Keratinocyte (primary cell): ENCODE measurements around the gene KCNJ6. TPM values are rescaled to one million over a fixed set of nuclear protein-coding genes. Genes with fewer than 3 reads are reported as not detected.

Experiments used
- DNase-seq: peaks from one replicate; pipeline ENCODE4 v3.0.0-alpha.2; 2011; ENCODE audit warnings: low read depth, missing footprints, low spot score
- FAIRE-seq: peaks from 2 replicates; lab custom pipeline; 2011; peaks lifted over from hg19 to GRCh38; lab: Jason Lieb, UNC
- H2AFZ ChIP-seq: 2 replicates; pipeline ENCODE4 v1.6.0; 2012; ENCODE audit warnings: low read length, control low read depth, inconsistent platforms; ENCODE audit not compliant: control insufficient read depth
- H3K27ac ChIP-seq: 2 replicates; pipeline ENCODE4 v1.5.1; 2011; ENCODE audit warnings: low read length; ENCODE audit not compliant: control insufficient read depth, insufficient read depth
- H3K27me3 ChIP-seq: 3 replicates; pipeline ENCODE4 v1.6.0; 2011; ENCODE audit warnings: low read length; ENCODE audit not compliant: control insufficient read depth, insufficient read depth; ENCODE audit errors: extremely low read depth
- H3K36me3 ChIP-seq, 2 experiments: 2 replicates in 1 of 2; 3 replicates in 1 of 2; pipeline ENCODE4 v1.5.1; 2011; ENCODE audit warnings: low read length in 2 of 2, mild to moderate bottlenecking in 1 of 2; ENCODE audit not compliant: control insufficient read depth in 2 of 2, insufficient read depth in 2 of 2; ENCODE audit errors: extremely low read depth in 1 of 2
- H3K4me1 ChIP-seq: 3 replicates; pipeline ENCODE4 v1.5.1; 2011; ENCODE audit warnings: low read length; ENCODE audit not compliant: control insufficient read depth, insufficient read depth; ENCODE audit errors: extremely low read depth
- H3K4me2 ChIP-seq: 3 replicates; pipeline ENCODE4 v1.6.0; 2011; ENCODE audit warnings: low read depth, low read length; ENCODE audit not compliant: control insufficient read depth, insufficient read depth; ENCODE audit errors: extremely low read depth
- H3K4me3 ChIP-seq, 3 experiments: fragments of 200-600 bp in 1 of 3; sonication (generic) in 1 of 3; 2 replicates in 2 of 3; 3 replicates in 1 of 3; pipeline ENCODE4 v1.5.1; 2011 to 2016; ENCODE audit warnings: low read length in 3 of 3, mild to moderate bottlenecking in 3 of 3, control low read depth in 2 of 3, inconsistent platforms in 1 of 3, low read depth in 1 of 3, mixed read lengths in 1 of 3, mixed run types in 1 of 3, moderate library complexity in 1 of 3; ENCODE audit not compliant: control insufficient read depth in 2 of 3, insufficient read depth in 2 of 3; ENCODE audit errors: extremely low read depth in 1 of 3
- H3K79me2 ChIP-seq: 2 replicates; pipeline ENCODE4 v1.6.0; 2012; ENCODE audit warnings: low read length; ENCODE audit not compliant: control insufficient read depth, insufficient read depth
- H3K9ac ChIP-seq: 3 replicates; pipeline ENCODE4 v1.6.0; 2011; ENCODE audit warnings: low read length; ENCODE audit not compliant: control insufficient read depth, insufficient read depth; ENCODE audit errors: extremely low read depth
- H3K9me1 ChIP-seq: 3 replicates; pipeline ENCODE4 v1.6.0; 2011; ENCODE audit warnings: low read length; ENCODE audit not compliant: control insufficient read depth, insufficient read depth; ENCODE audit errors: extremely low read depth
- H3K9me3 ChIP-seq: 2 replicates; pipeline ENCODE4 v1.5.1; 2012; ENCODE audit warnings: low read depth, low read length; ENCODE audit not compliant: control insufficient read depth
- H4K20me1 ChIP-seq: 3 replicates; pipeline ENCODE4 v1.6.0; 2011; ENCODE audit warnings: low read length; ENCODE audit not compliant: control insufficient read depth, insufficient read depth; ENCODE audit errors: extremely low read depth
- EZH2 ChIP-seq: IDR thresholded peaks from one replicate; pipeline ENCODE4 v1.6.1; 2012; ENCODE audit warnings: inconsistent platforms, mild to moderate bottlenecking, low read length, moderate library complexity
- dilution Hi-C: fragments of 300-500 bp; cut with MboI; formaldehyde crosslinking; loops from one replicate; pipeline ENCODE4 v1.7.0; 2020; ENCODE audit warnings: low sequenced_read_pairs; ENCODE audit not compliant: extremely low pct_ligation_motif_present
- polyA plus RNA-seq, 5 experiments: library from polyadenylated mRNA; depleted of rRNA in 3 of 5; stranded (reverse) in 3 of 5; stranded (forward) in 1 of 5; unstranded in 1 of 5; fragments of >200 nt; gene quantifications; 1 replicate in 1 of 5; 2 replicates in 3 of 5; 3 replicates in 1 of 5; pipeline versions ENCODE4 v1.2.1 to v1.2.3, GENCODE V29; 2011 to 2012; ENCODE audit warnings: missing spikeins in 2 of 5, low read depth in 1 of 5, low replicate concordance in 1 of 5
- TF ChIP-seq, protein P1 (sequence below), 3 experiments: IDR thresholded peaks in 1 of 3; conservative IDR thresholded peaks in 1 of 3; optimal IDR thresholded peaks in 1 of 3; 2 replicates in 2 of 3; 3 replicates in 1 of 3; pipeline versions ENCODE3 to v1.5.1; 2011; ENCODE audit warnings: low read length in 3 of 3, mild to moderate bottlenecking in 3 of 3, moderate library complexity in 2 of 3, control low read depth in 1 of 3, inconsistent platforms in 1 of 3; ENCODE audit not compliant: insufficient read depth in 2 of 3; ENCODE audit errors: extremely low read depth in 1 of 3

The KCNJ6 gene
- polyA plus RNA-seq, 1 donor (not counting 4 experiments of a cell fraction or from before 2014, with no cell fraction given): not detected

DNA sequence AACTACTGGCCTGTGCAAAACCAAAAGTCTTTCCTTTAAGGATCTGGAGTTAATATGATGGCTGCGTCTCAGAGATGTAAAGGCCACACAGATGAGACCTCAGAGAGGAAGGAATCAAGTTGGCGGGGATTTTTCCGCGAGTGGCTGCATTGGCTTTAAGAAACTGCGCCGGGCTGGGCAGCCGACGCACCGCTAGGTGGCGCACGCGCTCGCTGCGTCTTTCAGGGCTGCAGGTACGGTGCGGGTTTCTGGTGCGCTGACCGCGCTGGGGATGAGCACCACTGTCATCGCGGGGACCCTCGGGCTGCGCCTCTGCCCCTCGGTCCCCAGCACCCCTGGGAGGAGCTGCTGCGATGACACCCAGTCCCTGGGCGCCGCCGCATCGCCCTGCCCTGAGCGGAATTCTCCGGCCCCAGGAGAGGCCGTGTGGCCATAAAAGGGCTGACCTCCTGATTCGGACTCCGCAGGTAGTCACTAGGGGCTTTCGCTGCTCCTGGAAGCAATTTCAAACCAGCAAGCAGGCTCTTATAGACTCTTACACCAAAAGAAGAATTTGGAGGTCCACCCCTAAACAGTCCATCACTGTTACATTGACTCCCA is 241.0 kb downstream of the KCNJ6 start:
- H3K9me3 ChIP-seq: no peaks in the 10 kb centered on the region
- no peaks in the 10 kb centered on the region for H3K36me3 ChIP-seq
- peaks cover 14% of the 10 kb centered on the region for H3K27me3 ChIP-seq
- no peak overlapping the region for H3K9ac ChIP-seq
- H3K27ac ChIP-seq: no peak overlapping the region
- no peaks in the 10 kb centered on the region for H4K20me1 ChIP-seq
- peaks cover 8% of the 10 kb centered on the region for H3K4me1 ChIP-seq
- no peak overlapping the region for H2AFZ ChIP-seq
- TF ChIP-seq EZH2: no peak
- TF ChIP-seq, protein P1, sequence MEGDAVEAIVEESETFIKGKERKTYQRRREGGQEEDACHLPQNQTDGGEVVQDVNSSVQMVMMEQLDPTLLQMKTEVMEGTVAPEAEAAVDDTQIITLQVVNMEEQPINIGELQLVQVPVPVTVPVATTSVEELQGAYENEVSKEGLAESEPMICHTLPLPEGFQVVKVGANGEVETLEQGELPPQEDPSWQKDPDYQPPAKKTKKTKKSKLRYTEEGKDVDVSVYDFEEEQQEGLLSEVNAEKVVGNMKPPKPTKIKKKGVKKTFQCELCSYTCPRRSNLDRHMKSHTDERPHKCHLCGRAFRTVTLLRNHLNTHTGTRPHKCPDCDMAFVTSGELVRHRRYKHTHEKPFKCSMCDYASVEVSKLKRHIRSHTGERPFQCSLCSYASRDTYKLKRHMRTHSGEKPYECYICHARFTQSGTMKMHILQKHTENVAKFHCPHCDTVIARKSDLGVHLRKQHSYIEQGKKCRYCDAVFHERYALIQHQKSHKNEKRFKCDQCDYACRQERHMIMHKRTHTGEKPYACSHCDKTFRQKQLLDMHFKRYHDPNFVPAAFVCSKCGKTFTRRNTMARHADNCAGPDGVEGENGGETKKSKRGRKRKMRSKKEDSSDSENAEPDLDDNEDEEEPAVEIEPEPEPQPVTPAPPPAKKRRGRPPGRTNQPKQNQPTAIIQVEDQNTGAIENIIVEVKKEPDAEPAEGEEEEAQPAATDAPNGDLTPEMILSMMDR (optimal IDR thresholded peaks at IDR 0.05 in 1 of 3, IDR thresholded peaks at IDR 0.05 in 1 of 3, conservative IDR thresholded peaks at IDR 0.05 in 1 of 3; ENCODE audit: extremely low read depth in 1 of 3, insufficient read depth in 2 of 3, low read length in 3 of 3): peak; percentile 83 to 98 (median 93)
- peak; percentile 61 for FAIRE-seq
- no peak overlapping the region for H3K4me2 ChIP-seq
- dilution Hi-C loops: no loop called here
- DNase-seq: no peak
- H3K9me1 ChIP-seq: no peaks in the 10 kb centered on the region
- no peak overlapping the region for H3K4me3 ChIP-seq
- H3K79me2 ChIP-seq: no peaks in the 10 kb centered on the region

DNA sequence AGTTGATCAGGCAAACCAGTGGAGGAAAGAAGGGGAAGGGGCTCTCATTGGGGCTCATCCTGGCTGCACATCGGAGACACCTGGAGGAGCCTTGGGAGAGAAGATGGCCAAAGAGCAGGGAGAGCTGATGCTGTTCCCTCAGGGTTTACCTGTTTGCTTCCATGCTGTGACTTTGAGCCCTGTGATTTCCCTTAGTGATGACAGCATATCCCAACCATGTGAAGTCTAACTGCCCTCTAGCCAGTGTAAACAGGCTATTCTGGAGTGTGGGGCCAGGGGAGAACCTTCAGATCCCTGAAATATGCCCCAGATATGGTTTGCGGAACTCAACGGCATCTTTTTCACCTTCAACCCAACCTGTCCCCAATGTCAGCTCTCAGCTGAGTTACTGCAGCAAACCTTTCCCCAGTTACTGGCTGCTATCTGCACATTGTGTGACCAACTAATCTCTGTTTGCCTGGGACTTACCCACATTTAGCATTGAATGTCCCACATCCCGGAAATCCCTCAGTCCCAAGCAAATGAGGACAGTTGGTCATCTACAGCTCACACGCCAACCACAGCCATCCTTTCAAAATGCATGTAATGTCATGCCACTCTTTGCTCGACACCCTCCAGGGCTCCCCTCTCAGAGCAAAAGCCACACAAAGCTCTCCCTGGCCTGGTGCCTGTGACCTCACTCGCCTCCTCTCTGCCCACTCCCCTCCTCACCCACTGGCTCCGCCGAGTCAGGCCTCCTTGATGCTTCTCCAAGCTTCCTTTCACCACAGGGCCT is 242.3 kb downstream of the KCNJ6 start:
- no peaks in the 10 kb centered on the region for H3K9me3 ChIP-seq
- DNase-seq (no peak), FAIRE-seq (peak; percentile 48)
- H3K9ac ChIP-seq: no peak overlapping the region
- dilution Hi-C loops: no loop called here
- H3K79me2 ChIP-seq: no peaks in the 10 kb centered on the region
- no peak overlapping the region for H3K4me3 ChIP-seq
- H4K20me1 ChIP-seq: no peaks in the 10 kb centered on the region
- TF ChIP-seq, protein P1 (optimal IDR thresholded peaks at IDR 0.05 in 1 of 3, IDR thresholded peaks at IDR 0.05 in 1 of 3, conservative IDR thresholded peaks at IDR 0.05 in 1 of 3; ENCODE audit: extremely low read depth in 1 of 3, insufficient read depth in 2 of 3, low read length in 3 of 3): no peak
- no peak for TF ChIP-seq EZH2
- H3K4me1 ChIP-seq: peaks cover 8% of the 10 kb centered on the region
- H3K9me1 ChIP-seq: no peaks in the 10 kb centered on the region
- no peak overlapping the region for H2AFZ ChIP-seq
- H3K27ac ChIP-seq: no peak overlapping the region
- no peak overlapping the region for H3K4me2 ChIP-seq
- peaks cover 14% of the 10 kb centered on the region for H3K27me3 ChIP-seq
- no peaks in the 10 kb centered on the region for H3K36me3 ChIP-seq
